T-helper 2 cell treated with Interferon-gamma antibody and Interleukin-4, amounts not matched to agents 100 ng/mL and 5 ng/mL, for 36 hours (primary cell): ENCODE measurements around the gene TBX20. TPM values are rescaled to one million over a fixed set of nuclear protein-coding genes. Genes with fewer than 3 reads are reported as not detected.
"Not testable (repeated sequence)": the region's sequence is repeated elsewhere in the genome, so short reads cannot be mapped to it uniquely, and the experiment has no call there.

ENCODE experiments used
- intact Hi-C: fragments of 100-400 bp; cut with micrococcal nuclease; formaldehyde crosslinking; loops from one replicate; pipeline ENCODE4 v1.15.1; 2023
- total RNA-seq: library from RNA; stranded (reverse); gene quantifications from 2 replicates; pipeline ENCODE4 v1.2.3, GENCODE V29; 2022

Gene TBX20
- total RNA-seq, 1 donor from 2014 or later = 0.25 TPM

GRCh38 chr7:35255443-35256255, 1.7 kb upstream of the TBX20 start:
- intact Hi-C loops = loop anchor here (2.0 kb wide), 1 partner anchor 71 kb away; no protein-coding TSS in a partner anchor

- intact Hi-C loops = loop anchor here (5.0 kb wide), 1 partner anchor 217 kb away; the partner anchor contains the start of gene DPY19L1
Observed at GRCh38 chr7:35254496-35255442, 869 bp upstream of the TBX20 start.

- intact Hi-C loops = loop anchor here (5.0 kb wide), 1 partner anchor 216 kb away; the partner anchor contains the start of gene DPY19L1
Observed at GRCh38 chr7:35253460-35253709, 515 bp downstream of the TBX20 start.

GRCh38 chr7:35252612-35253459, 1.1 kb downstream of the TBX20 start:
- intact Hi-C loops = loop anchor here (5.0 kb wide), 1 partner anchor 216 kb away; the partner anchor contains the start of gene DPY19L1

- intact Hi-C loops = loop anchor here (5.0 kb wide), 1 partner anchor 214 kb away; the partner anchor contains the start of gene DPY19L1
Observed at GRCh38 chr7:35251606-35252310, 2.1 kb downstream of the TBX20 start.

GRCh38 chr7:35250941-35251340, 3.0 kb downstream of the TBX20 start:
- intact Hi-C loops = loop anchor here (5.0 kb wide), 1 partner anchor 214 kb away; the partner anchor contains the start of gene DPY19L1

GRCh38 chr7:35250452-35250851, 3.4 kb downstream of the TBX20 start:
- intact Hi-C loops = loop anchor here (5.0 kb wide), 1 partner anchor 213 kb away; the partner anchor contains the start of gene DPY19L1

- intact Hi-C loops = no loop called here
Observed at GRCh38 chr7:35249537-35249907, 4.4 kb downstream of the TBX20 start.

GRCh38 chr7:35248576-35249536, 5.0 kb downstream of the TBX20 start:
- intact Hi-C loops = no loop called here

GRCh38 chr7:35246819-35247218, 7.1 kb downstream of the TBX20 start:
- intact Hi-C loops = no loop called here

GRCh38 chr7:35241884-35242283, 12.0 kb downstream of the TBX20 start:
- intact Hi-C loops = no loop called here

GRCh38 chr7:35241436-35241835, 12.5 kb downstream of the TBX20 start:
- intact Hi-C loops = no loop called here

GRCh38 chr7:35241008-35241407, 12.9 kb downstream of the TBX20 start:
- intact Hi-C loops = not testable (repeated sequence)

GRCh38 chr7:35238456-35238855, 15.4 kb downstream of the TBX20 start:
- intact Hi-C loops = not testable (repeated sequence)

- intact Hi-C loops = no loop called here
Observed at GRCh38 chr7:35232994-35233393, 20.9 kb downstream of the TBX20 start.

- intact Hi-C loops = not testable (repeated sequence)
Observed at GRCh38 chr7:35231221-35231620, 22.7 kb downstream of the TBX20 start.

- intact Hi-C loops = not testable (repeated sequence)
Observed at GRCh38 chr7:35229116-35229780, 24.7 kb downstream of the TBX20 start.

GRCh38 chr7:35228496-35229051, 25.3 kb downstream of the TBX20 start:
- intact Hi-C loops = not testable (repeated sequence)
